Smooth muscle cell (in vitro differentiated cells): ENCODE measurements around the gene LSM2. TPM values are rescaled to one million over a fixed set of nuclear protein-coding genes. Genes with fewer than 3 reads are reported as not detected.
A peak's percentile ranks its signal among the peaks of the same experiment; 100 is the strongest.

Source experiments
- DNase-seq: peaks from one replicate; lab custom pipeline; 2025; ENCODE audit not compliant: unreplicated experiment; lab: John Stamatoyannopoulos, UW
- H2AFZ ChIP-seq: fragments of 200-600 bp; sonication (generic); 2 replicates; pipeline ENCODE4 v1.6.0; 2016; ENCODE audit warnings: antibody characterized with exemption, low read depth, mild to moderate bottlenecking
- H3F3A ChIP-seq: fragments of 200-600 bp; sonication (generic); 2 replicates; pipeline ENCODE4 v1.6.0; 2017; ENCODE audit warnings: antibody characterized with exemption, low read depth
- H3K27ac ChIP-seq: fragments of 200-600 bp; sonication (generic); 2 replicates; pipeline ENCODE4 v1.5.1; 2016; ENCODE audit warnings: low read depth, mild to moderate bottlenecking
- H3K27me3 ChIP-seq: fragments of 200-600 bp; sonication (generic); 2 replicates; pipeline ENCODE4 v1.6.1; 2016; ENCODE audit warnings: low read depth, mild to moderate bottlenecking
- H3K36me3 ChIP-seq: fragments of 200-600 bp; sonication (generic); 2 replicates; pipeline ENCODE4 v1.5.1; 2016; ENCODE audit warnings: low read depth
- H3K4me1 ChIP-seq: fragments of 200-600 bp; sonication (generic); 2 replicates; pipeline ENCODE4 v1.5.1; 2016; ENCODE audit warnings: low read depth
- H3K4me2 ChIP-seq: fragments of 200-600 bp; sonication (generic); 2 replicates; pipeline ENCODE4 v1.6.0; 2016; ENCODE audit warnings: mild to moderate bottlenecking
- H3K4me3 ChIP-seq: fragments of 200-600 bp; sonication (generic); 2 replicates; pipeline ENCODE4 v1.5.1; 2016; ENCODE audit warnings: mild to moderate bottlenecking
- H3K79me2 ChIP-seq: fragments of 200-600 bp; sonication (generic); 2 replicates; pipeline ENCODE4 v1.6.0; 2016; ENCODE audit warnings: low read depth, mild to moderate bottlenecking
- H3K9ac ChIP-seq: fragments of 200-600 bp; sonication (generic); 2 replicates; pipeline ENCODE4 v1.6.0; 2016; ENCODE audit warnings: low read depth
- H3K9me3 ChIP-seq: fragments of 200-600 bp; sonication (generic); replicated peaks from 2 replicates; pipeline ENCODE4 v1.5.1; 2016; ENCODE audit warnings: low read depth
- H4K20me1 ChIP-seq: fragments of 200-600 bp; sonication (generic); 2 replicates; pipeline ENCODE4 v1.6.0; 2016; ENCODE audit warnings: low read depth
- WGBS: methylation state at CpG from one replicate; pipeline ENCODE4 v1.1.7; 2016; ENCODE audit warnings: low lambda C conversion rate; 5-methylcytosine and 5-hydroxymethylcytosine counted together
- polyA plus RNA-seq: library from polyadenylated mRNA; unstranded; fragments of >200 nt; fragmentation: Nextera tagmentation; extraction: Ambion mirVana; gene quantifications from 2 replicates; pipeline ENCODE4 v1.2.1, GENCODE V29; 2016
- total RNA-seq: library from RNA; depleted of rRNA; stranded (reverse); fragments of >200 nt; gene quantifications from 2 replicates; pipeline ENCODE4 v1.2.3, GENCODE V29; 2014
- TF ChIP-seq, protein P1 (sequence below): fragments of 200-600 bp; sonication (generic); IDR thresholded peaks from 2 replicates; pipeline ENCODE4 v1.5.1; 2017; ENCODE audit warnings: borderline replicate concordance, mild to moderate bottlenecking, antibody characterized with exemption; ENCODE audit not compliant: insufficient read depth, poor library complexity, severe bottlenecking

The LSM2 gene
- total and polyA plus RNA-seq, 2 experiments from 2014 or later: 81.6 to 91.2 TPM

DNA sequence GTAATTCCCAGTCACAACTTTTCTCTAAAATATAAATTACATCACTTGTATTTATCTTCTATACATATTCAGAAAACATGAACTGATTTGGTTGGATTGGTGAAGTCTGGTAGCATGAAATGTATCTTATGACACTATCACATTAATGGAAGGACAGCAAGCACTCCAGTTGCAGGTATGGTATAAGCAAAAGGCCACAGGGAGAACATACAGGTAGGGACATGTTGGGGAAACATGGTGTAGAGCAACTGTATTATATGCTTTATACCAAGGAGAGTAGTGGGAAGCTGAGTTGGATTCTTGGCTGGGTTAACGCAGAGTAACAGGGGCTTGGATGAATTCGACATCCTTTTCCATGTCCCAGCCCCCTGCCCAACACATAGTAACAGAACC lies 9.8 kb downstream of the LSM2 start:
- H3K4me1 ChIP-seq: no peaks in the 10 kb centered on the region
- H3K36me3 ChIP-seq: no peaks in the 10 kb centered on the region
- H2AFZ ChIP-seq: no peak overlapping the region
- H3K79me2 ChIP-seq: peaks cover 16% of the 10 kb centered on the region
- TF ChIP-seq, protein P1, sequence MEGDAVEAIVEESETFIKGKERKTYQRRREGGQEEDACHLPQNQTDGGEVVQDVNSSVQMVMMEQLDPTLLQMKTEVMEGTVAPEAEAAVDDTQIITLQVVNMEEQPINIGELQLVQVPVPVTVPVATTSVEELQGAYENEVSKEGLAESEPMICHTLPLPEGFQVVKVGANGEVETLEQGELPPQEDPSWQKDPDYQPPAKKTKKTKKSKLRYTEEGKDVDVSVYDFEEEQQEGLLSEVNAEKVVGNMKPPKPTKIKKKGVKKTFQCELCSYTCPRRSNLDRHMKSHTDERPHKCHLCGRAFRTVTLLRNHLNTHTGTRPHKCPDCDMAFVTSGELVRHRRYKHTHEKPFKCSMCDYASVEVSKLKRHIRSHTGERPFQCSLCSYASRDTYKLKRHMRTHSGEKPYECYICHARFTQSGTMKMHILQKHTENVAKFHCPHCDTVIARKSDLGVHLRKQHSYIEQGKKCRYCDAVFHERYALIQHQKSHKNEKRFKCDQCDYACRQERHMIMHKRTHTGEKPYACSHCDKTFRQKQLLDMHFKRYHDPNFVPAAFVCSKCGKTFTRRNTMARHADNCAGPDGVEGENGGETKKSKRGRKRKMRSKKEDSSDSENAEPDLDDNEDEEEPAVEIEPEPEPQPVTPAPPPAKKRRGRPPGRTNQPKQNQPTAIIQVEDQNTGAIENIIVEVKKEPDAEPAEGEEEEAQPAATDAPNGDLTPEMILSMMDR: no peak
- H3K27me3 ChIP-seq: no peaks in the 10 kb centered on the region
- no peak overlapping the region for H3K4me2 ChIP-seq
- peak overlapping the region; percentile 6 for H3K27ac ChIP-seq
- no peaks in the 10 kb centered on the region for H4K20me1 ChIP-seq
- H3K9me3 ChIP-seq: no peaks in the 10 kb centered on the region
- H3K4me3 ChIP-seq: no peak overlapping the region
- WGBS: 95% methylated on average over 2 of the region's 2 CpGs
- no peak overlapping the region for H3K9ac ChIP-seq
- H3F3A ChIP-seq: peaks cover 14% of the 10 kb centered on the region
- DNase-seq: no peak

DNA sequence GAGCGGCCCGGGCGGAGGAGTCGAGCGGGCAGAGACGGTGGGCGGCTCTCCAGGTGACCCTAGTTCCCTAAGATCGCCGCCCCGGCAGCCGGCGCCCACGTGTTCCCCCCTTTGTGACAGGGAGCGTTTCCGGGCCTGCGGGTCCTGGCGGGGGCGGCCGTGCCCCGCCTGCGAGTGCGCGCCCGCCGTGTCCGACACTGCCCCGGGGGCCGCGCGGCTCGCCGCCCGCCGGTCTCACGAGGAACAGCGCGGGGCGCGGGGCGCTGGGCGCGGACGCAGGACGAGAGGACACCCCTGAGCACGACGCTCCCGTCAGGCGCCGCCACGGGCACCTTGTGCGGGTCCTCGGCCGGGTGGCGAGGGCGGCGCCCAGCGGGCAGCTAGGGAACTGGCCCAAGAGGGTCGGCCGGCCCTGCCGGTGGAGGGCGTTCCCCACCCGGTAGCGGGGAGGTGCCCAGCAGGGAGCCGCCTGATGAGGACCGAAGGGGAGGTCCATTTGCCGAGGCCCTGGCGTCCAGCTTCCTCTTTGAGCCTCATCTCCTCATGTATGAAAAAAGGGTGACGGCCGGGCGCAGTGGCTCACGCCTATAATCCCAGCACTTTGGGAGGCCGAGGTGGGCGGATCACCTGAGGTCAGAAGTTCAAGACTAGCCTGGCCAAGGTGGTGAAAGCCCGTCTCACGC lies 11.0 kb downstream of the LSM2 start, which contains the start of gene VARS1:
VARS1 (minus strand) TSS at position 137 of the 683 bp plus-strand sequence. CDS start 535 bp downstream, outside the sequence.
- DNase-seq: peak; percentile 60
- H3K4me2 ChIP-seq: peak within 1 kb of the TSS; percentile 96
- no peaks in the 10 kb centered on the region for H4K20me1 ChIP-seq
- no peaks in the 10 kb centered on the region for H3K9me3 ChIP-seq
- H3K27ac ChIP-seq: peak within 1 kb of the TSS; percentile 90
- peaks cover 14% of the 10 kb centered on the region for H3F3A ChIP-seq
- H3K79me2 ChIP-seq: peaks cover 16% of the 10 kb centered on the region
- peak within 1 kb of the TSS; percentile 89 for H3K9ac ChIP-seq
- H3K27me3 ChIP-seq: no peaks in the 10 kb centered on the region
- WGBS: 2% methylated on average over 61 of the region's 75 CpGs
- TF ChIP-seq, protein P1: peak; percentile 56
- H3K4me3 ChIP-seq: peak within 1 kb of the TSS; percentile 98
- H3K4me1 ChIP-seq: no peaks in the 10 kb centered on the region
- no peaks in the 10 kb centered on the region for H3K36me3 ChIP-seq
- H2AFZ ChIP-seq: peak within 1 kb of the TSS; percentile 97

DNA sequence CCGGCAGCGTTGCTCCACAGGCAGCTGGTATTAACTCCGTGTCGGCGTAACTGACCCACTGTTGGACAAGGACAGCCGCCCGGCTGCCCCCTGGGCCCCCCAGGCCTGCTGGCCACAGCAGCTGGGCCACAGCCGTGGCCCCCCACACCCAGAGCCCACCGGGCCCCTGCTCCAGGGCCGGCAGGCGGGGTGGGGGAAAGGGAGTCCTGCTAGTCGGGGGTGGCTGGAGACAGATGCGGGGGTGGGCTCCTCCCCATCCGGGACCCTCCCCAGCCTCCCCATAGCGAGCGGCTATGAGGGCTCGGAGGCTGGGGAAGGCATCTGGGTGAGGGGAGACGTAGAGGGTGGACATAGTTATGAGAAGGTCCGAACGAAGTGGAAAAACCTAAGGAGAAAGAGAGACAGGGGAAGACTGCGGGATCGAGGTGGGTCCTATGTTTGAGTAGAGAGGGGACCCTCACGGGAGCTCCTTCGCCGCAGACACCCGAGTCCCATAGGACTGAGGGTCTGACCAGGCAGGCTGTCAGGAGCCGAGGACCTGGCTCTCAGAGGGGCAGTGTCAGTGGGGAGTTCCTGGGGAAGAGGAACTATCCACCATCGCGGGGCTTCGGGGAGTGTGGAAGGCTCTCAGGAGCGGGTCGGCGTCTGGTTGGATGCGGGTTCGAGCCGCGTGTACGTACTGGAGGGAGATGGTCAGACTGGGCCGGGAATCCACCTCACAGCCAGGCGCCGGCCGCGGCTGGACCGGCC lies 11.7 kb downstream of the LSM2 start:
- Histone ChIP-seq H3K79me2 (peaks cover 17% of the 10 kb centered on the region), H3K27me3 (no peaks in the 10 kb centered on the region), H3K36me3 (no peaks in the 10 kb centered on the region), H3K4me2 (peak overlapping the region; percentile 96), H3K27ac (peak overlapping the region; percentile 90), H3K4me1 (no peaks in the 10 kb centered on the region), H3K9me3 (no peaks in the 10 kb centered on the region), H3K9ac (peak overlapping the region; percentile 89), H4K20me1 (no peaks in the 10 kb centered on the region), H3F3A (peaks cover 14% of the 10 kb centered on the region), H3K4me3 (peak overlapping the region; percentile 98), H2AFZ (peak overlapping the region; percentile 97)
- TF ChIP-seq, protein P1: no peak
- WGBS: 2% methylated on average over 39 of the region's 44 CpGs
- no peak for DNase-seq
